Esophagus muscularis mucosa (tissue), 4 donors: Measurements from ENCODE around the gene SUPT3H. TPM values are rescaled to one million over a fixed set of nuclear protein-coding genes. Genes with fewer than 3 reads are reported as not detected.
"Not testable (repeated sequence)": the region's sequence is repeated elsewhere in the genome, so short reads cannot be mapped to it uniquely, and the experiment has no call there.

ENCODE experiments used
- DNase-seq: peaks from one replicate; pipeline ENCODE4 v3.0.0-alpha.2; 2017; ENCODE audit errors: extremely low spot score
- H3K27ac ChIP-seq, 4 donors: fragments of 200-600 bp; sonication (generic); replicated peaks in 1 of 4; 1 replicate in 3 of 4; 2 replicates in 1 of 4; pipeline ENCODE4 v1.5.1; 2016 to 2019; ENCODE audit warnings: mild to moderate bottlenecking in 1 of 4
- H3K27me3 ChIP-seq, 4 donors: fragments of 200-600 bp; sonication (generic); one replicate each; pipeline versions ENCODE4 v1.5.1 to v1.6.0; 2016 to 2019
- H3K36me3 ChIP-seq, 4 donors: fragments of 200-600 bp; sonication (generic); one replicate each; pipeline ENCODE4 v1.5.1; 2016 to 2019
- H3K4me1 ChIP-seq, 4 donors: fragments of 200-600 bp; sonication (generic); one replicate each; pipeline ENCODE4 v1.5.1; 2016 to 2019
- H3K4me3 ChIP-seq, 4 donors: fragments of 200-600 bp; sonication (generic); 1 replicate in 2 of 4; 2 replicates in 2 of 4; pipeline ENCODE4 v1.5.1; 2016 to 2019; ENCODE audit warnings: mild to moderate bottlenecking in 4 of 4, moderate library complexity in 1 of 4
- H3K9me3 ChIP-seq, 4 donors: fragments of 200-600 bp; sonication (generic); 1 replicate in 3 of 4; 2 replicates in 1 of 4; pipeline ENCODE4 v1.5.1; 2016 to 2019
- CTCF ChIP-seq, 3 experiments: fragments of 200-600 bp in 2 of 3; fragments of 450-650 bp in 1 of 3; sonication (generic) in 2 of 3; IDR thresholded peaks; one replicate each; pipeline ENCODE4 v1.5.1; 2017 to 2019; ENCODE audit warnings: antibody characterized with exemption in 3 of 3, mild to moderate bottlenecking in 2 of 3, moderate library complexity in 1 of 3
- EP300 ChIP-seq: sonication (generic); formaldehyde crosslinking; IDR thresholded peaks from one replicate; pipeline ENCODE4 v1.6.1; 2017; ENCODE audit warnings: antibody characterized with exemption
- POLR2A ChIP-seq: fragments of 450-650 bp; IDR thresholded peaks from one replicate; pipeline ENCODE4 v1.6.1; 2017; ENCODE audit warnings: antibody characterized with exemption, moderate library complexity, mild to moderate bottlenecking, low read depth
- POLR2AphosphoS5 ChIP-seq, 2 donors: sonication (generic); formaldehyde crosslinking; IDR thresholded peaks; one replicate each; pipeline ENCODE4 v1.6.1; 2017; ENCODE audit warnings: antibody characterized with exemption in 2 of 2
- WGBS: methylation state at CpG from one replicate; pipeline ENCODE4 v1.1.5; 2018; 5-methylcytosine and 5-hydroxymethylcytosine counted together
- intact Hi-C: fragments of 100-400 bp; cut with DNase I; formaldehyde crosslinking; loops from one replicate; pipeline ENCODE4 v1.15.1; 2023
- total RNA-seq, 4 donors: library from RNA; depleted of rRNA; stranded (reverse); fragments of >200 nt; gene quantifications; one replicate each; pipeline versions ENCODE4 v1.1.0 to v1.2.1, GENCODE V29; 2016

SUPT3H gene
- total RNA-seq, 4 donors from 2014 or later, result 5.1 to 13.3 (median 9.9) TPM

GRCh38 chr6:44915111-44915510 is 462.6 kb downstream of the SUPT3H start:
- no peaks in the 10 kb centered on the region for H3K27me3 ChIP-seq
- H3K27ac ChIP-seq, result no peak overlapping the region
- H3K4me3 ChIP-seq, result no peak overlapping the region
- H3K9me3 ChIP-seq, result no peaks in the 10 kb centered on the region
- no peaks in the 10 kb centered on the region for H3K36me3 ChIP-seq
- WGBS, result 92% methylated on average over 2 of the region's 2 CpGs
- H3K4me1 ChIP-seq, result no peaks in the 10 kb centered on the region
- no peak for DNase-seq
- TF ChIP-seq EP300, result no peak
- no peak for TF ChIP-seq CTCF (IDR thresholded peaks at IDR 0.05)
- TF ChIP-seq POLR2AphosphoS5 (IDR thresholded peaks at IDR 0.05), result no peak
- no peak for TF ChIP-seq POLR2A
- intact Hi-C loops, result no loop called here

GRCh38 chr6:44914141-44914540 is 463.6 kb downstream of the SUPT3H start:
- intact Hi-C loops, result no loop called here
- no peaks in the 10 kb centered on the region for H3K27me3 ChIP-seq
- TF ChIP-seq POLR2A (no peak), EP300 (no peak), CTCF (IDR thresholded peaks at IDR 0.05) (no peak), POLR2AphosphoS5 (IDR thresholded peaks at IDR 0.05) (no peak)
- no peak for DNase-seq
- H3K27ac ChIP-seq, result no peak overlapping the region
- H3K9me3 ChIP-seq, result no peaks in the 10 kb centered on the region
- no peaks in the 10 kb centered on the region for H3K36me3 ChIP-seq
- no peaks in the 10 kb centered on the region for H3K4me1 ChIP-seq
- no peak overlapping the region for H3K4me3 ChIP-seq

GRCh38 chr6:44906761-44907160 is 471.0 kb downstream of the SUPT3H start:
- Histone ChIP-seq H3K27me3 (no peaks in the 10 kb centered on the region), H3K36me3 (no peaks in the 10 kb centered on the region), H3K4me1 (no peaks in the 10 kb centered on the region), H3K9me3 (no peaks in the 10 kb centered on the region), H3K27ac (no peak overlapping the region), H3K4me3 (no peak overlapping the region)
- no peak for TF ChIP-seq POLR2A
- no peak for TF ChIP-seq POLR2AphosphoS5 (IDR thresholded peaks at IDR 0.05)
- TF ChIP-seq EP300, result no peak
- TF ChIP-seq CTCF (IDR thresholded peaks at IDR 0.05), result no peak
- no peak for DNase-seq
- intact Hi-C loops, result no loop called here
- WGBS, result 87% methylated on average over 2 of the region's 2 CpGs

- WGBS, result 94% methylated on average over 11 of the region's 11 CpGs
- intact Hi-C loops, H3K4me1 ChIP-seq, H3K27me3 ChIP-seq, H3K27ac ChIP-seq, DNase-seq, H3K9me3 ChIP-seq, H3K36me3 ChIP-seq, H3K4me3 ChIP-seq: not testable (repeated sequence)
These were observed 477.4 kb downstream of the SUPT3H start for GRCh38 chr6:44900358-44900757.

- H3K27me3 ChIP-seq, result no peaks in the 10 kb centered on the region
- no peak overlapping the region for H3K4me3 ChIP-seq
- H3K36me3 ChIP-seq, result no peaks in the 10 kb centered on the region
- WGBS, result 81% methylated on average over 2 of the region's 10 CpGs
- H3K9me3 ChIP-seq, result peaks cover 0 to 7% (median 5%) of the 10 kb centered on the region in 4 donors
- H3K27ac ChIP-seq, result no peak overlapping the region
- no peak for DNase-seq
- no peaks in the 10 kb centered on the region for H3K4me1 ChIP-seq
- no peak for TF ChIP-seq CTCF (IDR thresholded peaks at IDR 0.05)
- TF ChIP-seq POLR2A, result no peak
- TF ChIP-seq POLR2AphosphoS5 (IDR thresholded peaks at IDR 0.05), result no peak
- TF ChIP-seq EP300, result no peak
- intact Hi-C loops, result no loop called here
These were observed 479.3 kb downstream of the SUPT3H start for GRCh38 chr6:44898296-44898930.
